ENCODE data around the gene RELN. TPM values are rescaled to one million over a fixed set of nuclear protein-coding genes. Genes with fewer than 3 reads are reported as not detected.

Gene RELN
- total RNA-seq, 1 donor from 2014 or later, result 5.4 TPM

- no peak overlapping the region for H3K27ac Mint-ChIP-seq
- no peak for DNase-seq (ENCODE audit: low spot score, unreplicated experiment)
- no peak overlapping the region for H3K4me3 Mint-ChIP-seq (ENCODE audit: low read depth)
- H3K36me3 Mint-ChIP-seq (ENCODE audit: insufficient read depth), result no peaks in the 10 kb centered on the region
- no peaks in the 10 kb centered on the region for H3K4me1 Mint-ChIP-seq (ENCODE audit: low read depth)
- H3K27me3 Mint-ChIP-seq, result peaks cover 7% of the 10 kb centered on the region
- TF ChIP-seq CTCF (IDR thresholded peaks at IDR 0.05; ENCODE audit: unreplicated experiment), result no peak
- no peaks in the 10 kb centered on the region for H3K9me3 Mint-ChIP-seq (ENCODE audit: low read depth)
These were observed 279.2 kb downstream of the RELN start for GRCh38 chr7:103710247-103710646.

- TF ChIP-seq CTCF (IDR thresholded peaks at IDR 0.05; ENCODE audit: unreplicated experiment), result no peak
- Mint-ChIP-seq H3K9me3 (ENCODE audit: low read depth) (no peaks in the 10 kb centered on the region), H3K4me3 (ENCODE audit: low read depth) (no peak overlapping the region), H3K27me3 (peaks cover 2% of the 10 kb centered on the region), H3K27ac (no peak overlapping the region), H3K4me1 (ENCODE audit: low read depth) (peaks cover 4% of the 10 kb centered on the region), H3K36me3 (ENCODE audit: insufficient read depth) (no peaks in the 10 kb centered on the region)
- no peak for DNase-seq (ENCODE audit: low spot score, unreplicated experiment)
These were observed 282.7 kb downstream of the RELN start for GRCh38 chr7:103706805-103707204.

GRCh38 chr7:103705542-103705941, 283.9 kb downstream of the RELN start:
- H3K27ac Mint-ChIP-seq, result no peak overlapping the region
- no peak for TF ChIP-seq CTCF (IDR thresholded peaks at IDR 0.05; ENCODE audit: unreplicated experiment)
- no peaks in the 10 kb centered on the region for H3K36me3 Mint-ChIP-seq (ENCODE audit: insufficient read depth)
- peaks cover 2% of the 10 kb centered on the region for H3K27me3 Mint-ChIP-seq
- H3K4me1 Mint-ChIP-seq (ENCODE audit: low read depth), result peaks cover 4% of the 10 kb centered on the region
- no peak for DNase-seq (ENCODE audit: low spot score, unreplicated experiment)
- H3K9me3 Mint-ChIP-seq (ENCODE audit: low read depth), result no peaks in the 10 kb centered on the region
- no peak overlapping the region for H3K4me3 Mint-ChIP-seq (ENCODE audit: low read depth)

GRCh38 chr7:103704701-103705100, 284.8 kb downstream of the RELN start:
- Mint-ChIP-seq H3K36me3 (ENCODE audit: insufficient read depth) (no peaks in the 10 kb centered on the region), H3K4me1 (ENCODE audit: low read depth) (peaks cover 4% of the 10 kb centered on the region), H3K27ac (no peak overlapping the region), H3K27me3 (peaks cover 2% of the 10 kb centered on the region), H3K4me3 (ENCODE audit: low read depth) (no peak overlapping the region), H3K9me3 (ENCODE audit: low read depth) (no peaks in the 10 kb centered on the region)
- TF ChIP-seq CTCF (IDR thresholded peaks at IDR 0.05; ENCODE audit: unreplicated experiment), result no peak
- DNase-seq (ENCODE audit: low spot score, unreplicated experiment), result no peak

- peaks cover 4% of the 10 kb centered on the region for H3K4me1 Mint-ChIP-seq (ENCODE audit: low read depth)
- no peaks in the 10 kb centered on the region for H3K36me3 Mint-ChIP-seq (ENCODE audit: insufficient read depth)
- no peak for TF ChIP-seq CTCF (IDR thresholded peaks at IDR 0.05; ENCODE audit: unreplicated experiment)
- no peak overlapping the region for H3K27ac Mint-ChIP-seq
- DNase-seq (ENCODE audit: low spot score, unreplicated experiment), result no peak
- peaks cover 2% of the 10 kb centered on the region for H3K27me3 Mint-ChIP-seq
- H3K4me3 Mint-ChIP-seq (ENCODE audit: low read depth), result no peak overlapping the region
- no peaks in the 10 kb centered on the region for H3K9me3 Mint-ChIP-seq (ENCODE audit: low read depth)
These were observed 286.5 kb downstream of the RELN start for GRCh38 chr7:103702982-103703381.

Data from progenitor cell of endocrine pancreas (in vitro differentiated cells).